Hematopoietic multipotent progenitor cell treated with erythropoietin and hydrocortisone succinate and interleukin-3 and kit ligand, for 17 days (in vitro differentiated cells): ENCODE results near the gene STK24.
"Not testable (repeated sequence)": the region's sequence is repeated elsewhere in the genome, so short reads cannot be mapped to it uniquely, and the experiment has no call there.

ENCODE experiments used
- DNase-seq: peaks from one replicate; pipeline ENCODE4 v3.0.0-alpha.2; 2015; ENCODE audit warnings: low spot score

STK24 gene

DNA sequence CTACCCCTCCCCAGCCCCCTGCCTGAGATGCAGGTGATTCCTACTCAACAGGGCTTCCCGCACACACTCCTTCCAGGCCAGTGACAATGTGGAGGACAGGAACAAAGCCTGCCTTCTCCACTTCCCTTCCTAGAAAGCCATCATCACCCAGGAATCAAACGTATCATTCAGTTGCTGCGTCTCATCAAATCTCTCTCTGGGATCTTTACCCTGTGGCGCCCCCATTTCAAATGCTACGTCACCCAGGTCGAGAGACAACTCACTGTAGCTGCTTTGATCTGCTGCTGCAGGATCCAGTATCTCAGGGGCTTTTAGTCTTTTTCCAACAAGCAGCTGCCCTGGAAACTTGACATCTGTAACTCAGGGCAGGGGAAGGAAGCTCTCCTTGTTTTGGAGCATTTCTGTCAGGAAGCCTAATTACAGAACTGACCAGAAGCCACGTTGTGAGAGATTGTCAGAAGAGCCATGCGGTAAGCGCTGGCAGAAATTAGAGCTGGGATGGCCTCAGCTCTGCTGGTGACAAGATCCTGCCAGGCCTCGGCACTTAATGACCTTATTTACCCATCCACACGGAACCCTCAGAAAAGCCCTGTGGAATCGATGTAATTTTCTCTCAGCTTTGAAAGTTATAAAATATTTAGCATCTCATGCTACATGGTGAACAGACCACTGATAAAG is 140.5 kb downstream of the STK24 start:
- DNase-seq: no peak

DNA sequence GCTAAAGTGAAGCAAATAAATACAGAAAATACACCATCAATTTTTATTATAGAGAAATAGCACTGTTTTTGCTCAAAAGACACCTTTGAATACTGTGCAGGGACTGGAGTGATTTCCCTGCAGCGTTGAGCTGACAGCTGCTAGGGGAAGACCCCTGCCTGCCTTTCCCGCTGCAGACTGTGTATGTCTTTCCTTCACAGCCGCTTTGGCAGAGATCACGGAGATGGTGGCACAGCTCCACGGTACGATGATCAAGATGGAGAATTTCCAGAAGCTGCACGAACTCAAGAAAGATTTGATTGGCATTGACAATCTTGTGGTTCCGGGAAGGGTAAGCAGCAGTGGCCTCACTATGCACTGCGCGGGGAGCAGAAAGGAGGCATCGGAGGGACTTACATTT is 141.5 kb downstream of the STK24 start:
- DNase-seq: no peak

DNA sequence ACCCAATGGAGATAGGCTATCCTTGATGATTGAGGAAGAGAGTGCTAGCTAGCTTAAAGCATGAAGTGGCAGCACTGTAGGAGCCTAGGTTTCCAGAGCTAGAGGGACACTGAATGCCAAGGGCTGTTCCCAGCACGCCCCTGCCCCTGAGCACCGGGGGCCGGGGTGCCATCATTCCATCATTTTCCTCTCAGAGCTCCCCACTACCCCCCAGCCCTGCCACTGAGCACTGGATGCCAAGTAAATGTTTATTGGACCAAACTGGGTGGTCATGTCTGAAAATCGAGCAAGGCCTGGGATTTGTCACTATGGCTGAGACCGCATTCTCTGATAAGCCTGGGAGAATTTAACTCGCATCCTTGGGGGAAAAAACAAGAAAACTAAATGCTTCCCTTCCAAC is 142.8 kb downstream of the STK24 start:
- no peak for DNase-seq

DNA sequence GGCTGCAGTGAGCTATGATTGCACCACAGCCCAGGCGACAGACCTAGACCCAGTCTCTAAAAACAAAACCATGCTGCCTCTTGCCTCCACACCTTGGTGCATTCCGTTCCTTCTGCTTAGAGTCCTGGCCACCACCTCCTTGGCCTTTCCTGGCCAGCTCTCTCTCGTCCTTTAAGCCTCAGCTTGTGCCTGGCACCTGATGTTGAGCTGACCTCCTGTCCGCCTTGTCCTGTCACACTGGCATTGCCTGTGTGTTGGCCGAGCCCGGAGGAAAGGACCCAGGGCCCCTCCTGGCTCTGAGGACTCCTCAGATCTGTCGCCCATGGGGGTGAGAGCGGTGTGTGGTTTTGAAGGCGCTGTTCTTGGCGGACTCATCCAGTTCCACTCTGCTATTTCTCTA is 143.3 kb downstream of the STK24 start:
- DNase-seq: no peak

DNA sequence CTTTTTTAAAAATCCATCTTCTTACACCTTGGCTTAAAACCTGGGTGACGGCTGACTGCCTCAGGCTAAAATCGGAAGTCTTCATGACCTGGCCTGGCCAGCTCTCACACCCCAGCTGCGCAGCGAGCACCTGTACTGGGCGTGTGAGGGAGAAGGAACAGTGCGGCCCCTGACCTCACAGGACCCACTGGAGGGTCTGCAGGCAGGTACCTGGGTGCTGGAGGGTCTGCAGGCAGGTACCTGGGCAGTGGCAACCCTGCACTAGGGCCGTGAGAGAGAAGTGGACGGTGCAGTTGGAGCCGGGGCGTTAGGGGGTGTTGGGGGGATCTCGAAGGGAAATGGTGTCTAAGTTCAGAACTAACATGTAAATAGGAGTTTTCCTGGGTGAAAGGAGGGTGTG is 144.3 kb downstream of the STK24 start:
- DNase-seq: no peak

DNA sequence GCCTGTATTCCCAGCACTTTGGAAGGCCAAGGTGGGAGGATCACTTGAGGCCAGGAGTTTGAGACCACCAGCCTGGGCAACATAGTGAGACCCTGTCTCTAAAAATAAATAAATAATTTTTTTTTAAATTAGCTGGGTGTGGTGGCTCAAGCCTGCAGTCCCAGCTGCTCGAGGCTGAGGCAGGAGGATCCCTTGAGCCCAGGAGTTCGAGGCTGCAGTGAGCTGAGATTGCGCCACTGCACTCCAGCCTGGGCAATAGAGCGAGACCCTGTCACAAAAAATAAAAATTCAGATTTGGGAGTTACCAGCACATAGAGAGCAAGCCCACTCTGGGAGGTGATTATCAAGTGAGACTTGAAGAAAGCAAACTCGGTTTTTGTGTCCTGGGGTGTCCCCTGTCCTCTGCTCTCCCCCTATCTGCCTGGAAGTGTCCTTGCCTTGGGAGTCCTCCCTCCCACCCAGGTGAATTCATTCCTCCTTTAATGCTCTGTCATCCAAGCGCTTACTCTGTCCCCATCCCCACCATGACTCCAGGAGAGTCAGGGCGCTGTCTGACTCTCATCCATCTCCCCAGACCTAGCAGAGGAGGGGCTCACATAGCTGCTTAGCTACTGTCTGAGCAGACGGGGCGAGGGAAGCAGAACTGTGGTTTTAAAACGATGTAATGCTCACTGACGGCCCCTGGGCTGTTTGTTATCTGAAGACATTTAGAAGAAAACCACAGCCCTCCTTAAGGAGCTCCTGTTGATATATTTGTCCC is 146.8 kb downstream of the STK24 start:
- DNase-seq: no peak

DNA sequence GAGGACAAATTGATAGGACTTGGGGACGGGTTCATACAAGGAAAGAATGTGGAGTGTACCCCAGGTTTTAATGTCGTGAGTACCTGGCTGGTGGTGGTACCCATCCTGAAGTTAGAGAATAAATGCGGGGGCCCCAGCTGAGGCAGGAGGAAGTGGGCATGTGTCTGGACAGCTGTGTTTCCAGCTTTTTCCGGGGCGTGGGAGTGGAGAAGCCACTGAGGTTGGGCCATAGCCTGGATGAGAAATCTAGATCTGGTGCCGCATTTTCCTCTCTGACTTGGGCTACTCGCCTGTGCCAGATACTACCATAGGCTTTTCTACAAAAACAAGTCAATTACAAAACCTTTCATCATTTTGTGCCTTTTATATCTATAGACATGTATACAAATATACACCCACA is 147.4 kb downstream of the STK24 start:
- no peak for DNase-seq

DNA sequence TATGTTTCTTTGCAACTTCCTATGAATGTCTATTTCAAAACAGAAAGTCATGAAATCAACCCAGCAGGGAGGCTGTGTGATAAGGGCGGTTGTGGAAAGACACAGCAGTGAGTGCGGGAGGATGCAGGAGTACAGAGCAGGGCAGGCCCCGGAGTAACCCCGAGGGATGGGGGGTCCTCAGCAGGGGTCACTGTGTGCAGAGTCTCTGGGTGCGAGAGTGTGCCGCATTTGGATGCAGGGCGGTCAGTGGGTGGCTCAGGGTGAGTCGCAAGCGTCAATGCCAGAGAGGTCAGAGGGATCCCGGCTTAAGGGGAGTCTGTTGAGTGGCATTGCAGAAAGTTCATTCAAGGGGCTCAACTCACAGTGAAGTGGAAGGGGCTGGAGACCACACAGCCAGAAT is 147.8 kb downstream of the STK24 start:
- no peak for DNase-seq

DNA sequence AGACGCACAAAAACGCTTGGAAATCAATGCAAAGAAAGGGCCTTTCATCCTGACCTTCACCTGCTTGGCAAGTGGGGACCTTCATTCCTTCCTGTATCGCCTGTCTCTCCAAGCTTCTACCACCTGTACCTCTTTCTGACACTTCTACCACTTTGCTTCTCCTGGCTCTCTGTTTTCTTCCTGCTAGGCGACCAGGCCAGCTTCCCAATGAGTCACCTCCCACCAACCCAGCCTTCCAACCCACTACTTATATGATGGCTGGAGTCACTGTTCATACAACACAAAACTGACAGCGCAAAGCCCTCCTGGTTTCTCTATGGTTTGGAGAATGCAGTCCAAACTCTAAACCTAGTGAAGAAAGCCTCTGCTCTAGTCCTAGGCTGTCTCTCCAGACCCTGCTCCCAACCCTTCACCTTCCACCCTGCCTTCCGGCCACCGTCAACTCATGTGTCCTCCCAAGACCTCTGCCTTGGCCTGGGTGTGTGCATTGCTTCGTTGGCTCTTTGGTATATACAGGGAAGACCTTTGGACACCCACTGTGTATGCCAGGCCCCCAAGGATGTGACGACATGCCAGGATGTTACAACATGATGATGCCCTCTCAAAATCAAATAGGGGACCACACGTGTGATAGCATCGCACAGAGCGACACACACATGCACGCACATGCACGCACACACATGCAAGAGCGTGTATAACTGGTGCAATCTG is 148.5 kb downstream of the STK24 start:
- no peak for DNase-seq

DNA sequence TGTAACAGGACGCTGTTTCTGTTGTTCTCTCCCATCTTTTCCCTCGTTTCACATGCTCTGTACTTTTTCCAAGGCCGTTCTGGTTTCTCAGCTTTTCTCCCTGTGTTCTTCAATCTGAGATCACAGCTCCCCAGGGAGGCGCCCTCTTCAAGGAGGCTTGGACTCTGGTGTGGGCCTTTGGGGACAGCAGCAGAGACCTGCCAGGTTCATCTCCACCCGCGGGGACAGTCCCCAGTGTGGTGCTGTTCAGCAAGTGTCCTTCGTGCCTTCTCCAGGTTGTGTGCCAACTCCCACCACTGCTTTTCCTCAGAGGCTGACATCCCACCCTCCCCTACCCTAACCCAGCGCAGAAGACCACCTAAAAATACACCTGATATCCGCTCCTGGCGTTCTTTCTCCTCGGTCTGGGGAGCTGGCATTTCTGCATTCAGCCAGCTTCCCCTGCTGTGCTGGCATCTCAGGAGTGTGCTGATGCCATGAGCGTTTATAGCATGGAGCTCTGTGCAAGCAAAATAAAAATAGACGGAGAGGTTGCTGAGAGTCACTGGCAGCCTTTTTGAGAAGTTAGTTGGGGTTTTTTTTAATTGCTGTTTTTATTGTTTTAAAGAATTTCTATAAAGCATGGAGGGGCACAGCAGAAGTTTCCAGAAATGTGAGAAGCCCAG is 149.4 kb downstream of the STK24 start:
- DNase-seq: no peak

DNA sequence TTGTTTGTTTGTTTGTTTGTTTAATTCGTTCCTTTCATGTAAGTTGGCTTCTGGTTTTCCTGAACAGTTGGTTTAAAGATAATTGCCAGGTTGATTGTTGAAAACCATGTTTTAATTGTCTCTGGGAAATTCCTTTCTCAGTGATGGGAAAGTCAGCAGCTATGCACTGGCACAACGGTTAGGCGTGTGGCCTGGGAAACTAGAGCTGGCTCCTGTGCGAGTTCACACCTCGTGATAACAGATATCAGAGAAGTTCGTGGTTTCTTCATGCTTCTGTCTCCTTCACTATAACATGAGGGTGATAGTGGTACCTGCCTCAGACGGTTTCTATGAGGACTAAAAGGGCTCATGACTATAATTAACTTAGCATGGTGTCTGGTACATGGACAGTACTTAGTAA is 153.5 kb downstream of the STK24 start:
- no peak for DNase-seq

DNA sequence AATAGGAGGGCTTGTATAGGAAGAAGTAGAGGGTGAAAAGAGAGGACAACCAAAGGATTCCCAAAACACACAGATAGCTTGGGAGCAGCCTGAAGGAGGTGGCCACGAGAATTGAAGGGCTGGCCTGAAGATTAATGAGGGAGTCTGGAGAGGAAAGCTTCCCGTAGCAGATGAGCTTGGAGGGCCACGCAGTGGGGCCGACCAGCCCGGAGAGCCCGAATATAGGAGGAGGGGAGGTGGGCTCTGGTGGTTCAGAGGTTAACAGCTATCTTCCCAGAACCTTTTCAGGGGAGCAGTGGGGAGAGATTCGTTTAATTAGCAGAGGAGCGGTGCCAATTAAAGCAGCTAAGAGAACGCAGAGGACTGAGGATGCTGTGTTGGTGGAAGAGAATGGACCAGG is 154.9 kb downstream of the STK24 start:
- DNase-seq: no peak

DNA sequence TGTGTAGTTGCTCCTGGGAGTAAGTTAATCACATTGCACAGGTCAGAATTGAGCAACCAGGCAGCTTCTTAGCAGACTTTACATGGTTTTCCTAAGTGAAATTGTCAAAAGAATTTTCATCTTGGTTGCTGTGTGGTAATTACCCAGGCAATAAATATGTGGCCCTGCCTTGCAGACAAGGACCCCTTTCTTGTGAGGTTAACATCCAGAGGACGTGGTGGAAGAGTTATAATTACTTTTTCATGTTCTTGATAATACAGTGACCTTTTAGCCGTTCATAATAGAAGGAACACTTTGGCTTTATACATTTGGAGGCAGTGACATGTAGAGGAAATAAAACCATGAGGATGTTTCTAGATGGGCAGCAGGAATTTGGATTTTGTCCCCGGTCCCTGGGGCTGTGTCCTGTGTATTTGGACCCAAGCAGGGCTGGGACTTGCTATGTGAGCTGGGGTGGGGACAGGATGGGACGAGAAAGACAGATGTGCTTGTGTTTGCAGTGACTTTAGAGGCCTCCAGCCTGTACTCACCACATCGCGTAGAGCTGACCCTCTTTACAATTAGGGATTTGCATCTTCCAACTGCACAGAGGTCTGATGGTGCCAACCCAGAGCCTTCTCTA is 156.2 kb downstream of the STK24 start:
- DNase-seq: no peak

DNA sequence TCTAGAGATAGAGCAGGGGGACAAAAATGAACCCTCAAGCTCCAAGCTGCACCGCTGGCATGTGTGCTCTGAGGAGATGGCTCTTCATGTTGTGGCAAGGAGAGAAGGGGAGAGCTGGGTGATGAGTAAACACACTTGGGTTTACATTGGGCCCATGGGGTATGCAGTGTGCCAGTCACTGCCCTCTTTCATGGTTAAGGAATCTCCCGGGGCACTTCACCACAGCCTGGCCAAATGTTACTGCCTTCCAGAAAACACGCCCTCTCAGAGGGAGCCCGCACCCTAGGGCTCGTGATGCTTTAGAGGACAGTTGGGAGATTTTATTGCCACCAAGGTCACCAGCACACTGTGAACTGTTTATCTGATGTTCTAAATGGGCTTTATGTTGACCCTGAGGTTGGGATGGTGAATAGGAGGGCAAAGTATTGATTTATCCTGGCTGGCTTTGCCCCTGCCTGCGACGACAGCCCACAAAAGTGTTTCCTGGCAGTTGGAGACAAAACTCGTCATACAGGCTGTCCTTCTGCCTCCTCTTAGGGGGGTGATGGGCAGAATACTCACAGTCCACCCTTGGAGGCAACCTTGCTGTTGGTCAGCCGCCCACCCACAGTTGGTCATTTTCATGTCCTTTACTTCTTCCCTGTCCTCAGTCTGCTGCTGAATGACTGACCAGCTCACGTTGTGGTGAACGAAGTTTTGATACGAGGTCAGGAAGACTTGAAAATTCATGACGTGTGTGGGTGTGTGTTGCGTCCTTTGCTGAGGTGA is 156.9 kb downstream of the STK24 start:
- no peak for DNase-seq

DNA sequence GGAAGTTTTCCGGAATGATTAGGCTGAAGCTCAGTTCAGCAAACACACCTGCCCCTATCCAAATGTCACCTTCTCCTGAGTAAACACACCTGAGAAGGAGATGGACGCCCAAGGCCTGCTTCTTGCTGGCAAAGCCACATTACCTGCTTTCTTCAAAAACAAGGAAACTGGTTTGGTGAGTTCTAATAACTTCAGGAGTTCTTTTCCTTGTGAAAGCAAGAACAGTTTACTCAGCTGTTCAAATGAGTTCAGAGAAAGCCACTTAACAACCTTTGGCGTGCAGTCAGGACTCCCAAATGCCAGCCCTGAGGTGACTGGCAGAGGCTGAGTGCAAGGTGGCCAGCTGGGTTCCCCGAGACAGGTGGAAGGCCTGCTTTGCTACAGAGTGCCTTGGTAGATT is 160.5 kb downstream of the STK24 start:
- DNase-seq: no peak

DNA sequence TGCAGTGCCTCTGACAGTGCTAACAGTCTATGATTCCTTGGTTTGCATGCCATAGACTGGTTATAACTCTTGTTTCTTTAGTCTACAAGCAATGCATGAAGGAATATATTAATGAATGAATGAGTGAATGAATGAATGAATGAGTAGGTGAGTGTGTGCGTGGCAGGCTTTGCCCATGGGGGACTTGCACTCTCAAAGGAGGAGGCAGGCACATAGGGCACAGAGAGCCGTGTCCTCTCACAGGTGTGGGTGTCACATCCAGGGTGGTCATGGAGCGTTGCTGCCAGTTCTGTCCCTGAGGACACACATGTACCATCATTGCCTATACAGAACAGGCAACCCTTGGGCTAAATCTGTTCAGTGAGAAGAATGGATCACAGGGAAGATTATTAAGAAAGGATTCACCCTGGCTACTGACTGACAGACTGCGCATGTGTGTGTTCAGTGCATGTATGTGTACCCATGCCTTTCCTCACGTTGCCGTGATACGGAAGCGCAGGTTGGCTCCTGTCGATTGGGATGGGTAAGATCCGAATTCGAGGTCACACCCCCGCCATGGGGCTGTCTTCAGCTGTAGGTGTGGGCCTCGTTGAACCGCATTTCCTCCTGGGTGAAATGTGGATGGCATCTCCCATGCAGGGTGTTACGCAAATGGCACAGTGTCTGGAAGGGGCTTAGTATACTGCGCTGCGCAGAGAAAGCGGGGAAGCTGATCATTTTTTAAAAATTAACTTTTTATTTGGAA is 161.4 kb downstream of the STK24 start:
- DNase-seq: no peak

DNA sequence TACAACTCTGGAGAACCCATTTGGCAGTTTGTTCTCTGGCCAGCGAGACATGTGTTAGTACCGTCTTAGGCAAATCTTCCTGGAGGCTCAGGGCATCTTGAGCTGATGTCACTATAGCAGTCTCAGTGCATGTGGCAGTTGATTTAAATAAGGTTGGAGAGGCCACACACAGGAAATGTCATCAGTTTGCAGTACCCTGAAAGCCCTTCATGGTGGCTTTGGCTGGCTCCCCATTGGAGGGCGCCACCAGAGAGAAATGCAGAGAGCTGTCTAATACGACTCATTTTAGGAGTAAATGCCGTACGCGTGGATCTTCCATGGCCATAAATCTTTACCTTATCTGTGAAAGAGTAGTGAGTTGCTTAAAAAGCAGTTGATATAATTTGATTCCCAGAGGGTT is 163.1 kb downstream of the STK24 start:
- DNase-seq: no peak

DNA sequence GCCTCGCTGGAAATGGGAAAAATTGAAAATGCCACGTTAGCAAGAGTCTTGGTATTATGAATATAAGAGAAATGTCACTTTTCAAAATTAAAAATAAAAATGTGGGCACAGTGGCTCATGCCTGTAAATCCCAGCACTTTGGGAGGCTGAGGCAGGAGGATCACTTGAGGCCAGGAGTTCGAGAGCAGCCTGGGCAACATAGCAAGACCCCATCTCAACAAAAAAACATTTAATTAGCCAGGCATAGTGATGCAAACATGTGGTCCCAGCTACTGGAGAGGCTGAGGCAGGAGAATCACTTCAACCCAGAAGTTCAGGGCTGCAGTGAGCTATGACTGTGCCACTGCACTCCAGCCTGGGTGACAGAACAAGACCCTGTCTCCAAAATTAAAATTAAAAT is 163.6 kb downstream of the STK24 start:
- DNase-seq: not testable (repeated sequence)

DNA sequence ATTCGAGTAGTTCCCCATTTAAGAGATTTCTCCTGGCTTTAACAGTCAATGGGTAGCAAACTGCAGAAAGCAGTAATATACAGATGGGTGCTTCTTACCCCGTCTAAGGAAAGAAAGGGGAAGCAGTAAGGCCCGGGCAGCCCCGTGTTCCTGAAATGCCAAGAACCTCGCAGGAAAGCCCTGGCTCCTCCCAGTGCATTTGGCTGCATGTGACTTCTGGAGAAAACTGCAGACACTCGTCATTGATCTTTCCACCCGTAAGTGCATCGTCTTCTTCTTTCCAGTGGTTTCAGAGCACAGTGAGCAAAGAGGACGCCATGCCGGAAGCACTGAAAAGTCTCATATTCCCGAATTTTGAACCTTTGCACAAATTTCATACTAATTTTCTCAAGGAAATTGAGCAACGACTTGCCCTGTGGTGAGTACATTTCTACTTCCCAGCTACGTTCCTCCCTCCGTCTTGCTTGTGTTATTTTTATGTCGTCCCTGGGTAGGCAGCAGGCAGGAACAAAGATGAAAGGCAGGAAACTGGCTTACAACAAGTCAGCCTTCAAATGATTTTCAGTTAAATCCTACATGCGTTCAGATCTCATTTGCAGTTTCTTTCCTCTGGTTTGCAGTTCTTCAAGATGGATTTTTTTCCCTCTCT is 165.2 kb downstream of the STK24 start:
- DNase-seq: no peak

DNA sequence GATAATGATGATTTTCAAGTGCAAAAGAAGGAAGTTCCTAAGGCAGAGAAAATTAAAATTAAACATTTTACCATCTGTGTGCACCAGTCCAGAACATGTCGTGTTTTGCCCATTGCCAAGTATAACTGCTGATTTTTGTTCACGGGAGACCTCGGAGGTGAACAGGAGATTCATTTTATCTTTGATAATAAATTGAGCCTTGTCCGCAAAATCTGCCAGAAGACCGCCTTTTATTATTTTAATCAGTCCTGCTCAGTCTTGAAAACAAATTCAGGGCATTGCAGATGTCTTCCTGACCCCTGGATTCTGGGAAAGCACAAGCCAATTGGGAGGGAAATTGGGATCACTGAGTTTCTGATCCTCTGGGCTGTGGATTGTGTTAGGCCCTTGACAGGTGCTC is 165.9 kb downstream of the STK24 start:
- DNase-seq: no peak
